HG03095 (cell line): ENCODE data around the gene ADGRL3.
"Not testable (repeated sequence)": the region's sequence is repeated elsewhere in the genome, so short reads cannot be mapped to it uniquely, and the experiment has no call there.

Source experiments
- ATAC-seq: cut with Tn5 transposase; IDR thresholded peaks from one replicate; pipeline ENCODE4 v1.9.1; 2021; ENCODE audit warnings: moderate library complexity; ENCODE audit not compliant: unreplicated experiment

ADGRL3 gene

GRCh38 chr4:61468024-61468720 lies 268.0 kb downstream of the ADGRL3 start:
- no peak for ATAC-seq

- ATAC-seq = no peak
Measured at GRCh38 chr4:61473306-61473705, 273.2 kb downstream of the ADGRL3 start.

GRCh38 chr4:61478340-61478739 lies 278.2 kb downstream of the ADGRL3 start:
- ATAC-seq = no peak

GRCh38 chr4:61485056-61485455 lies 284.9 kb downstream of the ADGRL3 start:
- no peak for ATAC-seq

GRCh38 chr4:61489927-61490326 lies 289.8 kb downstream of the ADGRL3 start:
- ATAC-seq = no peak

GRCh38 chr4:61493041-61493440 lies 292.9 kb downstream of the ADGRL3 start:
- ATAC-seq = no peak

GRCh38 chr4:61493470-61493869 lies 293.3 kb downstream of the ADGRL3 start:
- ATAC-seq = no peak

GRCh38 chr4:61500883-61501282 lies 300.8 kb downstream of the ADGRL3 start:
- no peak for ATAC-seq

- ATAC-seq = no peak
Measured at GRCh38 chr4:61501812-61502211, 301.7 kb downstream of the ADGRL3 start.

GRCh38 chr4:61505773-61506685 lies 305.9 kb downstream of the ADGRL3 start:
- ATAC-seq = no peak

- no peak for ATAC-seq
Measured at GRCh38 chr4:61507091-61507490, 307.0 kb downstream of the ADGRL3 start.

- ATAC-seq = not testable (repeated sequence)
Measured at GRCh38 chr4:61509721-61510241, 309.7 kb downstream of the ADGRL3 start.

- no peak for ATAC-seq
Measured at GRCh38 chr4:61511716-61512488, 311.8 kb downstream of the ADGRL3 start.

- no peak for ATAC-seq
Measured at GRCh38 chr4:61514991-61515390, 314.9 kb downstream of the ADGRL3 start.

GRCh38 chr4:61517144-61517543 lies 317.0 kb downstream of the ADGRL3 start:
- no peak for ATAC-seq

GRCh38 chr4:61520166-61520565 lies 320.0 kb downstream of the ADGRL3 start:
- ATAC-seq = no peak

GRCh38 chr4:61520681-61521160 lies 320.6 kb downstream of the ADGRL3 start:
- no peak for ATAC-seq

GRCh38 chr4:61521451-61521850 lies 321.3 kb downstream of the ADGRL3 start:
- ATAC-seq = no peak

GRCh38 chr4:61522312-61522711 lies 322.2 kb downstream of the ADGRL3 start:
- no peak for ATAC-seq

GRCh38 chr4:61527888-61528287 lies 327.8 kb downstream of the ADGRL3 start:
- no peak for ATAC-seq

- no peak for ATAC-seq
Measured at GRCh38 chr4:61528595-61528994, 328.5 kb downstream of the ADGRL3 start.
